ENCODE measurements around the gene NKG7. TPM values are rescaled to one million over a fixed set of nuclear protein-coding genes. Genes with fewer than 3 reads are reported as not detected.

Gene NKG7
- total and polyA plus RNA-seq, 4 donors = 2.0 to 13.6 (median 5.7) TPM

GRCh38 chr19:51342631-51343569 lies 29.6 kb downstream of the NKG7 start:
- Histone ChIP-seq H3K27me3 (ENCODE audit: control insufficient read depth in 4 of 4, insufficient read depth in 4 of 4, low read length in 3 of 4) (no peaks in the 10 kb centered on the region), H3K36me3 (ENCODE audit: control insufficient read depth in 4 of 4, insufficient read depth in 3 of 4, low read depth in 1 of 4, low read length in 3 of 4) (peaks cover 0 to 26% (median 11%) of the 10 kb centered on the region in 4 donors), H3K9ac (ENCODE audit: low read depth in 1 of 2, low read length in 2 of 2) (no peak overlapping the region), H3K4me3 (ENCODE audit: low read depth in 1 of 3, low read length in 3 of 3) (no peak overlapping the region), H3K27ac (ENCODE audit: low read depth in 1 of 2, low read length in 2 of 2) (peak overlapping the region in 1 of 2 donors; percentile 2), H3K9me3 (ENCODE audit: control insufficient read depth in 4 of 4, low read length in 3 of 4) (no peaks in the 10 kb centered on the region), H3K4me1 (ENCODE audit: control insufficient read depth in 4 of 4, insufficient read depth in 4 of 4, low read length in 3 of 4) (peaks cover 9 to 23% (median 17%) of the 10 kb centered on the region in 4 donors)
- 66% methylated on average over 9 of the region's 9 CpGs for WGBS
- no peak for TF ChIP-seq SP1 (IDR thresholded peaks at IDR 0.05)
- TF ChIP-seq FOXA2 (IDR thresholded peaks at IDR 0.05) = no peak
- DNase-seq (ENCODE audit: low spot score) = no peak

- 53% methylated on average over 3 of the region's 3 CpGs for WGBS
- peaks cover 7 to 17% (median 15%) of the 10 kb centered on the region in 4 donors for H3K4me1 ChIP-seq (ENCODE audit: control insufficient read depth in 4 of 4, insufficient read depth in 4 of 4, low read length in 3 of 4)
- no peaks in the 10 kb centered on the region for H3K9me3 ChIP-seq (ENCODE audit: control insufficient read depth in 4 of 4, low read length in 3 of 4)
- TF ChIP-seq ZBTB33 (IDR thresholded peaks at IDR 0.05) (no peak), REST (IDR thresholded peaks at IDR 0.05) (peak; percentile 87)
- peaks cover 0 to 23% (median 10%) of the 10 kb centered on the region in 4 donors for H3K36me3 ChIP-seq (ENCODE audit: control insufficient read depth in 4 of 4, insufficient read depth in 3 of 4, low read depth in 1 of 4, low read length in 3 of 4)
- no peak within 1 kb of the TSS for H3K9ac ChIP-seq (ENCODE audit: low read depth in 1 of 2, low read length in 2 of 2)
- H3K27ac ChIP-seq (ENCODE audit: low read depth in 1 of 2, low read length in 2 of 2) = peak within 1 kb of the TSS in 1 of 2 donors; percentile 2
- DNase-seq (ENCODE audit: low spot score) = no peak
- H3K27me3 ChIP-seq (ENCODE audit: control insufficient read depth in 4 of 4, insufficient read depth in 4 of 4, low read length in 3 of 4) = no peaks in the 10 kb centered on the region
- no peak within 1 kb of the TSS for H3K4me3 ChIP-seq (ENCODE audit: low read depth in 1 of 3, low read length in 3 of 3)
Observed at GRCh38 chr19:51341976-51342580, 30.4 kb downstream of the NKG7 start, which contains the start of gene VSIG10L. Gene VSIG10L (minus strand): TSS chr19:51342139. CDS start chr19:51342124, 15 bp downstream.

GRCh38 chr19:51341066-51341465 lies 31.4 kb downstream of the NKG7 start:
- Histone ChIP-seq H3K27ac (ENCODE audit: low read depth in 1 of 2, low read length in 2 of 2) (no peak overlapping the region), H3K4me1 (ENCODE audit: control insufficient read depth in 4 of 4, insufficient read depth in 4 of 4, low read length in 3 of 4) (peaks cover 7 to 17% (median 13%) of the 10 kb centered on the region in 4 donors), H3K9ac (ENCODE audit: low read depth in 1 of 2, low read length in 2 of 2) (no peak overlapping the region), H3K36me3 (ENCODE audit: control insufficient read depth in 4 of 4, insufficient read depth in 3 of 4, low read depth in 1 of 4, low read length in 3 of 4) (peaks cover 0 to 13% (median 4%) of the 10 kb centered on the region in 4 donors), H3K4me3 (ENCODE audit: low read depth in 1 of 3, low read length in 3 of 3) (no peak overlapping the region), H3K9me3 (ENCODE audit: control insufficient read depth in 4 of 4, low read length in 3 of 4) (no peaks in the 10 kb centered on the region), H3K27me3 (ENCODE audit: control insufficient read depth in 4 of 4, insufficient read depth in 4 of 4, low read length in 3 of 4) (no peaks in the 10 kb centered on the region)
- DNase-seq (ENCODE audit: low spot score) = no peak
- WGBS = 93% methylated on average over 18 of the region's 18 CpGs
- no peak for TF ChIP-seq HNF4A (conservative IDR thresholded peaks at IDR 0.05)
- TF ChIP-seq ATF3 (IDR thresholded peaks at IDR 0.05) = no peak
- no peak for TF ChIP-seq ZBTB33 (IDR thresholded peaks at IDR 0.05)
- TF ChIP-seq JUND (IDR thresholded peaks at IDR 0.05) = no peak
- no peak for TF ChIP-seq YY1 (IDR thresholded peaks at IDR 0.05)
- no peak for TF ChIP-seq FOXA2 (IDR thresholded peaks at IDR 0.05)
